ENCODE data around the gene PPP2R5C.

Gene PPP2R5C

GRCh38 chr14:101808020-101808641 lies 46.6 kb downstream of the PPP2R5C start:
- H3K4me3 Mint-ChIP-seq = no peak overlapping the region
- H3K27ac Mint-ChIP-seq = peak overlapping the region; percentile 75
- peaks cover 31% of the 10 kb centered on the region for H3K4me1 Mint-ChIP-seq (ENCODE audit: low read depth)
- H3K27me3 Mint-ChIP-seq = no peaks in the 10 kb centered on the region
- no peaks in the 10 kb centered on the region for H3K9me3 Mint-ChIP-seq
- peaks cover 16% of the 10 kb centered on the region for H3K36me3 Mint-ChIP-seq (ENCODE audit: low read depth)

GRCh38 chr14:101808894-101809670 lies 47.6 kb downstream of the PPP2R5C start:
- Mint-ChIP-seq H3K9me3 (no peaks in the 10 kb centered on the region), H3K4me3 (peak overlapping the region; percentile 98), H3K36me3 (ENCODE audit: low read depth) (peaks cover 23% of the 10 kb centered on the region), H3K27me3 (no peaks in the 10 kb centered on the region), H3K4me1 (ENCODE audit: low read depth) (peaks cover 40% of the 10 kb centered on the region), H3K27ac (peak overlapping the region; percentile 98)

GRCh38 chr14:101809671-101810514 lies 48.4 kb downstream of the PPP2R5C start:
- no peaks in the 10 kb centered on the region for H3K27me3 Mint-ChIP-seq

GRCh38 chr14:101810897-101811621 lies 49.5 kb downstream of the PPP2R5C start:
- H3K36me3 Mint-ChIP-seq (ENCODE audit: low read depth) = peaks cover 33% of the 10 kb centered on the region
- no peaks in the 10 kb centered on the region for H3K27me3 Mint-ChIP-seq
- peak overlapping the region; percentile 98 for H3K27ac Mint-ChIP-seq
- H3K4me1 Mint-ChIP-seq (ENCODE audit: low read depth) = peaks cover 60% of the 10 kb centered on the region
- H3K4me3 Mint-ChIP-seq = peak overlapping the region; percentile 98
- no peaks in the 10 kb centered on the region for H3K9me3 Mint-ChIP-seq

More at GRCh38 chr14:101809671-101810514, 48.4 kb downstream of the PPP2R5C start:
- Mint-ChIP-seq H3K27ac (peak overlapping the region; percentile 98), H3K36me3 (ENCODE audit: low read depth) (peaks cover 30% of the 10 kb centered on the region), H3K9me3 (no peaks in the 10 kb centered on the region), H3K4me1 (ENCODE audit: low read depth) (peaks cover 48% of the 10 kb centered on the region), H3K4me3 (peak overlapping the region; percentile 98)

- Mint-ChIP-seq H3K4me1 (ENCODE audit: low read depth) (peaks cover 68% of the 10 kb centered on the region), H3K27me3 (no peaks in the 10 kb centered on the region), H3K4me3 (peak overlapping the region; percentile 98), H3K36me3 (ENCODE audit: low read depth) (peaks cover 37% of the 10 kb centered on the region), H3K9me3 (no peaks in the 10 kb centered on the region), H3K27ac (peak overlapping the region; percentile 86)
Observed at GRCh38 chr14:101812071-101812470, 50.6 kb downstream of the PPP2R5C start.

- no peaks in the 10 kb centered on the region for H3K27me3 Mint-ChIP-seq
- H3K4me1 Mint-ChIP-seq (ENCODE audit: low read depth) = peaks cover 80% of the 10 kb centered on the region
- peak overlapping the region; percentile 98 for H3K4me3 Mint-ChIP-seq
- H3K27ac Mint-ChIP-seq = peak overlapping the region; percentile 86
- peaks cover 41% of the 10 kb centered on the region for H3K36me3 Mint-ChIP-seq (ENCODE audit: low read depth)
- no peaks in the 10 kb centered on the region for H3K9me3 Mint-ChIP-seq
Observed at GRCh38 chr14:101813171-101813759, 51.8 kb downstream of the PPP2R5C start.

- Mint-ChIP-seq H3K9me3 (no peaks in the 10 kb centered on the region), H3K4me1 (ENCODE audit: low read depth) (peaks cover 86% of the 10 kb centered on the region), H3K27me3 (no peaks in the 10 kb centered on the region), H3K36me3 (ENCODE audit: low read depth) (peaks cover 44% of the 10 kb centered on the region), H3K4me3 (peak overlapping the region; percentile 98), H3K27ac (peak overlapping the region; percentile 86)
Observed at GRCh38 chr14:101813833-101814232, 52.3 kb downstream of the PPP2R5C start.

- Mint-ChIP-seq H3K4me1 (ENCODE audit: low read depth) (peaks cover 89% of the 10 kb centered on the region), H3K27ac (peak overlapping the region; percentile 86), H3K4me3 (peak overlapping the region; percentile 98), H3K9me3 (no peaks in the 10 kb centered on the region), H3K27me3 (no peaks in the 10 kb centered on the region), H3K36me3 (ENCODE audit: low read depth) (peaks cover 55% of the 10 kb centered on the region)
Observed at GRCh38 chr14:101814934-101815333, 53.4 kb downstream of the PPP2R5C start.

GRCh38 chr14:101815994-101816393 lies 54.5 kb downstream of the PPP2R5C start:
- peak overlapping the region; percentile 86 for H3K27ac Mint-ChIP-seq
- H3K36me3 Mint-ChIP-seq (ENCODE audit: low read depth) = peaks cover 57% of the 10 kb centered on the region
- H3K27me3 Mint-ChIP-seq = no peaks in the 10 kb centered on the region
- H3K9me3 Mint-ChIP-seq = no peaks in the 10 kb centered on the region
- H3K4me3 Mint-ChIP-seq = peak overlapping the region; percentile 98
- H3K4me1 Mint-ChIP-seq (ENCODE audit: low read depth) = peaks cover 94% of the 10 kb centered on the region

- H3K4me1 Mint-ChIP-seq (ENCODE audit: low read depth) = peaks cover 95% of the 10 kb centered on the region
- no peaks in the 10 kb centered on the region for H3K27me3 Mint-ChIP-seq
- peaks cover 52% of the 10 kb centered on the region for H3K36me3 Mint-ChIP-seq (ENCODE audit: low read depth)
- H3K27ac Mint-ChIP-seq = peak overlapping the region; percentile 99
- no peaks in the 10 kb centered on the region for H3K9me3 Mint-ChIP-seq
- H3K4me3 Mint-ChIP-seq = peak overlapping the region; percentile 82
Observed at GRCh38 chr14:101817501-101818001, 56.0 kb downstream of the PPP2R5C start.

GRCh38 chr14:101819251-101819990 lies 57.9 kb downstream of the PPP2R5C start:
- Mint-ChIP-seq H3K27me3 (no peaks in the 10 kb centered on the region), H3K36me3 (ENCODE audit: low read depth) (peaks cover 45% of the 10 kb centered on the region), H3K27ac (peak overlapping the region; percentile 99), H3K4me3 (peak overlapping the region; percentile 82), H3K9me3 (no peaks in the 10 kb centered on the region), H3K4me1 (ENCODE audit: low read depth) (peaks cover 95% of the 10 kb centered on the region)

- no peaks in the 10 kb centered on the region for H3K9me3 Mint-ChIP-seq
- peaks cover 95% of the 10 kb centered on the region for H3K4me1 Mint-ChIP-seq (ENCODE audit: low read depth)
- H3K36me3 Mint-ChIP-seq (ENCODE audit: low read depth) = peaks cover 46% of the 10 kb centered on the region
- peak overlapping the region; percentile 82 for H3K4me3 Mint-ChIP-seq
- H3K27me3 Mint-ChIP-seq = no peaks in the 10 kb centered on the region
- H3K27ac Mint-ChIP-seq = peak overlapping the region; percentile 99
Observed at GRCh38 chr14:101820283-101820798, 58.8 kb downstream of the PPP2R5C start.

GRCh38 chr14:101821528-101821927 lies 60.0 kb downstream of the PPP2R5C start:
- Mint-ChIP-seq H3K36me3 (ENCODE audit: low read depth) (peaks cover 56% of the 10 kb centered on the region), H3K27me3 (no peaks in the 10 kb centered on the region), H3K4me3 (peak overlapping the region; percentile 83), H3K4me1 (ENCODE audit: low read depth) (peaks cover 95% of the 10 kb centered on the region), H3K27ac (peak overlapping the region; percentile 100), H3K9me3 (no peaks in the 10 kb centered on the region)
